ENCODE results near the gene DPPA5. TPM values are rescaled to one million over a fixed set of nuclear protein-coding genes. Genes with fewer than 3 reads are reported as not detected.

The DPPA5 gene
- total RNA-seq: not detected in 2 replicates

DNA sequence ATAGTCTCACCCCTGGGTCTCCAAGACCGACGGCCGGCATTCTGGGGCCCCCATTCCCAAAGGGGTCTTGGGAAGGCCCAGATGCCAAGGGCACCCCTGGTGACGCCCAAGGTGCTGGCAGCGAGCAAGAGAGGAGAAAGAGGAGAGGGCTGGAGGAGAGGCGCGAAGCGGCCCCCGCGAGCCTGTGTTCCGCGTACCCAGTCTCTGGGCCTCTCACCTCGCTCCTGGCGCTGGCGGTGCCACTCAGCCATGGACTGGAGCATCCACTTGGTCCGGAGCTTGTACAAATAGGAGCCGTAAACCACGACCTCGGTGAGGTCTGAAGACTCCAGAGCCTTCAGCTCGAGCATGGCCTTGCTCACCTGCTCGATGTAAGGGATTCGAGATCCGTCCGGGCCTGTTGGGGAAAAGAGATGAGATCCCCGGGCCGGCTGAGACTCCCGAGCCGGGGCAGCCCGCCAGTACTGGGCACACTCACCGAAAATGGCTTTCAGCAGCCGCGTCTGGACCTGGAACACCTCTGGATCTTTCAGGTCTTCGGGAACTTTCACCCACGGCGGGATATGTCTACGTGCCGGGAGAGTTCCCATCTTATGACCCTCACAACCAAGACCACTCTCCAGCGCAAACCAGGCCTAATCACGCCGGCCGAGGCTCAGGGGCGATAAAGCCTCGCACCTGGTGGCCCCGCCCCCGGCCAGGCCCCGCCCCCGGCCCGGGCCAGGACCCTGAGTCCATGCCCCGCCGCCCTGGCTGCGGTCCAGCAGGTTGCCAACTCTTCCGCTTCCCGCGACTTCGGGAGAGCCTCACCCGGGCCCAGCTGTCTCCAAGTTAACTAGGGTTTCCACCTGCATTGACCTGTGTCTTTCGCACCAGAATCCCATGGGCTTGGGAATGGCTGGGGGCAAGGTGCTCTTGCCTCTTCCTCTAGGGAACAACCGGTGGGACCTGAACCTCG is at the start of gene DPPA5:
TSS of gene DPPA5 (minus strand) at position 641 of the 958 bp plus-strand sequence. CDS start at position 590, 51 bp downstream.

DNA sequence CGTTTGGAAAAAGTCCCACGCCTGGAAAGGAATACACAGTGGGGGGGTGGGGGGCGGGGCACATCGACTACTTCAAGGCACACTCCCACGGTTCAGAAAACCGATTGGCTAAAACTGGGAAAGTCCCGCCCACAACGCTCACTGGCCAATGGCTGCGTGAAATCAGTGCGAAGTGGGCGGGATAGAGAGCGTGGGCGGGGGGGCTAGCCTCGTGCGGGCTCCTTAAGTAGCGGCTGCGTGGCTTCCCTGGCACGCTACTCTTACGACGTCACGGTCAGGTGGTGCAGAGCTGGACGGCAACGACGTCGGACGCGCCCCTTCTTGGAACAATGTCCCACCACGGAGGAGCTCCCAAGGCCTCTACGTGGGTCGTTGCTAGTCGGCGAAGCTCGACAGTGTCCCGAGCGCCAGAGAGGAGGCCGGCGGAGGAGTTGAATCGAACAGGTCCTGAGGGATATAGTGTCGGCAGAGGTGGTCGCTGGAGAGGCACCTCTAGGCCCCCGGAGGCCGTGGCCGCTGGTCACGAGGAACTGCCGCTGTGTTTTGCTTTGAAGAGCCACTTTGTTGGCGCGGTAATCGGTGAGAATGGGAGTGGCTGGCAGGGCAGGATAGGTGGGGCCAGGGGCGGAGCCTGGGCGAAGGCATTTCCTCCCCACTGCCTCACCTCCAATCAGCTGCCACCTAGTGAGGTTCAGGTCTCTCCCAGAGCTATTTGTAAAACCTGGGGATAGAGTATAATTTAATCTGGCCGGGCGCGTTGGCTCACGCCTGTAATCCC is 40.7 kb upstream of the DPPA5 start, which contains the start of gene DDX43:
TSS of gene DDX43 (plus strand) at position 252 of the 778 bp plus-strand sequence. CDS start at position 330, 78 bp downstream.

GRCh38 chr6:73369563-73369962 is 15.5 kb upstream of the DPPA5 start, which contains the start of gene OOEP:
Gene OOEP, minus strand, starts transcription at chr6:73369897. Its CDS starts 105 bp downstream, at chr6:73369792.

DNA sequence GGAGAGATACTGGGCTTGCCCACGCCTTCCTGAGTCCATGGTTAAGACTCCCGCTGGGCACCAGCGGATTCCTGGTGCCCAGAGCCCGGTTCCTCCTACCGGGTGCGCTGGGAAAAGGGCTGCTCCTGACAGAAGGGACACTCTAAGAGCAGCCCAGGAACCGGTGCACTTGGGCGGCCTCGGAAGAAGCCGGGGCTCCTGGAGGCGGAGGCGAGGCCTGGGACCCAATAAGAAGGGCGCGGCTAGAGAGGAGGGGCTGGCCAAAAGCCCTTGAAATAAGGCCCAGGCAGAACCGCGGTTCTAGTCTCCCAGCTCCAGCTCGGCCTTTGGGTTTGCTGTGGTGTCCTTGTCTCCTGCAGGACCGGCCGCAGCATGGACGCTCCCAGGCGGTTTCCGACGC is 8.3 kb upstream of the DPPA5 start, which contains the start of gene KHDC3L:
TSS of gene KHDC3L (plus strand) at position 301 of the 400 bp plus-strand sequence. CDS start at position 373, 72 bp downstream.

Small RNA genes lying within 50 kb of the gene (small RNA-seq; reads per million reads assigned to genes)
- gene RPL39P3: 1.1 reads per million, percentile 59 among the genes with 10 or more reads in this experiment

Other genes starting within 250 kb of the DPPA5 start
- not detected in 2 replicates for gene KHDC1L, start 128.8 kb downstream of the DPPA5 start, total RNA-seq
- 4.3 and 5.5 TPM in 2 replicates for gene KHDC1, start 91.1 kb downstream of the DPPA5 start, total RNA-seq
- not detected in 2 replicates for gene KHDC3L, start 8.4 kb upstream of the DPPA5 start, total RNA-seq
- 0.33 TPM in 1 of 2 replicates, not detected in the other for gene OOEP, start 15.6 kb upstream of the DPPA5 start, total RNA-seq
- 1.6 and 2.7 TPM in 2 replicates for gene DDX43, start 40.6 kb upstream of the DPPA5 start, total RNA-seq
- 2.3 and 2.7 TPM in 2 replicates for gene CGAS, start 98.0 kb upstream of the DPPA5 start, total RNA-seq
- 31.0 and 31.8 TPM in 2 replicates for gene MTO1, start 107.5 kb upstream of the DPPA5 start, total RNA-seq
- 13,253 and 21,584 TPM in 2 replicates for gene EEF1A1, start 166.8 kb upstream of the DPPA5 start, total RNA-seq